DMS53 (cell line): ENCODE measurements around the gene ARL3.
"Not testable (repeated sequence)": the region's sequence is repeated elsewhere in the genome, so short reads cannot be mapped to it uniquely, and the experiment has no call there.

Source experiments
- DNase-seq: peaks from one replicate; lab custom pipeline; 2025; lab: John Stamatoyannopoulos, UW

The ARL3 gene

DNA sequence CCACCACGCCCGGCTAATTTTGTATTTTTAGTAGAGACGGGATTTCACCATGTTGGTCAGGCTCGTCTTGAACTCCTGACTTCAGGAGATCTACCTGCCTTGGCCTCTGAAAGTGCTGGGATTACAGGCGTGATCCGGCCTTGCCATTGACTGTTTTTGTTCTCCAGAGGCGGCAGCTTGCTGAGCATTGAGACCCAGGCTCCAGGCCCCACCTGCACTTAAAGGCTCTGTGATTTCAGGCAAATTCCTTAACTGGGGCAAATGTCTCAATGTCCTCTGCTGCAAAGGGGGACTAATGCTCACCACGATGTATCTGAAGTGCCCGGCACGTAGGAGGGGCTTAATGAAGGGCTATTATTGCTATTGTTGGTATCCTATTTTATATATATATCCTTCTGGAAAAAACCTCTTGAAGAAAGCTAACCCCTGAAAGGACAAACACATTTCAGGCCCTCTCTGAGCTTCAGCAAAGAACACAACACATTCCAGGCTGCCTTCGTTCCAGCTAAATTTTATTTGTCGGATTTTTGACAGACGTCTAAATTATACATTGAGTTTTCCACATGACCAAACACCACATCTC is 40.9 kb downstream of the ARL3 start:
- DNase-seq, result no peak

DNA sequence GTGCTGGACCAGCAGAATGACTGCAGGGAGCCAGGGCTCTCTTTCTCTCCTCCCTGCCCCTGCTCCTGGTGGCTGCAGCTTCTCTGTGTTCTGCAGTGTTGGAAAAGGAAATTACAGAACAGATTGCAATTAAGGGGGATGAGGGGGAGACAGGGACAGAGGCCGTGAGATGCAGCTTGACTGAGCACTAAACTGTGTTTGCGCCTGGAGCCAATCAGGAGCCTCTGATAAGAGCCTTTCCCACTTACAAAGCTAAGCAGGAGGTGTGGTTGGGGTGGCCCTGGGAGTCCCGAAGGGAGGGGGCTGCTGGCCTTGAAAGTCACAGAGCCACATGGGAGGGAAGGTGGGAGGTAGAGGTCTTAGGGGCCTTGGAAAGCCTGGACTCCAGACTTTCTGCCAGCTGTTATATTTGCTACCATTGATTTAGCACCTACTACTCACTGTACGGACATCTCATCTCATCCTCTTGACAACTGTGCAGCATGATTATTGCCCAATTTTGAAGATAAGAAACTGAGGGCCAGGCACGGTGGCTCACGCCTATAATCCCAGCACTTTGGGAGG is 43.2 kb downstream of the ARL3 start:
- no peak for DNase-seq

DNA sequence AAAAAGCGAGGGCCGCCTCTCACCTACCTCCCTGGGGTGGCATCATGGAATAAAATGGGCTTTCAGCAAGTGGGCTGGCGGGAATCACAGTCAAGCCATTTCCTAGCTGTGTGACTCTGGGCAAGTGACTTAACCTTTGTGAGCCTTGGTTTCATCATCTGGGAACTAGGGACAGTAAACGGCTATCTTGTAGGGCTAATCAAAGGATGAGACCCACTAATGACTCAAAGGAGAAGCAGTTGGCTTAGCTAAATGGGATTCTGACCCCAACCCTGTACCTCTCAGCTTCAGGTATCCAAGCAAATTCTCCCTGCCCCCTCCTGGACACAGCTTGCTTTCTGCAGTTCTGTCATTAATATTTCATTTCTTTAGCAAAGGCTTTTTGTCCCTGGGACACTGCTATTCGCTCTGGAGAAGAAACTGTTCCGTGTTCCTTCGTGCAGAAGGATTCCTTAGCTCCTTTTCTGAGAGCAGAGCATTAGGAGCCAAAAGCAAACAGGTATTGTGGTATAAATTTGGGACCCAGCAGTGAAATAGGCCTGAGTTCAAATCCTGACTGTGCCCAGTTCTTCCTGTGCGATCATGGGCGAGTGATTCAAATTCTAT is 44.0 kb downstream of the ARL3 start:
- DNase-seq, result no peak

DNA sequence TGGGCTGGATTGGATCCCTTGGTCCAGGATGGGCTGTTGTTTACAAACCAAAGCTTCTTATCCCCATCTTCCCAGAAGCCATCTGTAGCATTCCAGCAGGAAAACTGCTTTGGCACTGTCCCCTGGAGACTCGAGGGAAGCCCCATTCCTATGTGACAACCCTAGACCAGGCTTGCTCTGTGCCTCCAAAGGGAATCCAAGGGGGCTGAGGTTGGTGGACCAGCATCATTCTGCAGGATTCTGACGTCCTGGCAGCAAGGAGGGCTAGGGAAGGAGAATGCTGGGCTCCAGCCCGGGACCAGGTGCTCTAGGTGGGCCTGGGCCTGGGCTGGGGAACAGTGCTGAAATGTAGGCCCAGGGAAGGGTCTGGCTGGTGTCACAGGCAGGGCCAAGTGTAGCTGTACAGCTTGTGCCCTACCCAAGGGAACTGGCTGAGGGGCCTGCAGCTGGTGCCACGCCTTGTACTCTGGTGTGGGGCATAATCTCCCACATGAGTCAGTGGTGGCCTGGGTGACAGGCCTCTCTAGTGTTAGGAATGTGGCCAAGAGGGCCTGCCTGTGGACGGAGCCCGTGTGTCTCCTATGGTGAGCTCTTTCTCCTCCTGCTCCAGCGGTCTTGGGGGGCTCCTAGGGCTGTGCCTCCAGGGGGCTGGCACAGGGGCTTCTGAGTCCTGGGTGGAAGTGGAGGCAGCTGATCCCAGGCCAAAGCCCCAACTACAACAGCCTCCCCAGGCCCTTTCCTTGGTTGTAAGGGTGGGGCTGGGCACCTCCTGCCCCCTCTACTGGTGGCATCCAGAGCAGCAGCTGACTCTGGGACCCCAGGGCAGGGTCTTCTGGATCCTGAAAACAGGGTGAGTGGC is 44.8 kb downstream of the ARL3 start:
- DNase-seq, result peak; percentile 37

DNA sequence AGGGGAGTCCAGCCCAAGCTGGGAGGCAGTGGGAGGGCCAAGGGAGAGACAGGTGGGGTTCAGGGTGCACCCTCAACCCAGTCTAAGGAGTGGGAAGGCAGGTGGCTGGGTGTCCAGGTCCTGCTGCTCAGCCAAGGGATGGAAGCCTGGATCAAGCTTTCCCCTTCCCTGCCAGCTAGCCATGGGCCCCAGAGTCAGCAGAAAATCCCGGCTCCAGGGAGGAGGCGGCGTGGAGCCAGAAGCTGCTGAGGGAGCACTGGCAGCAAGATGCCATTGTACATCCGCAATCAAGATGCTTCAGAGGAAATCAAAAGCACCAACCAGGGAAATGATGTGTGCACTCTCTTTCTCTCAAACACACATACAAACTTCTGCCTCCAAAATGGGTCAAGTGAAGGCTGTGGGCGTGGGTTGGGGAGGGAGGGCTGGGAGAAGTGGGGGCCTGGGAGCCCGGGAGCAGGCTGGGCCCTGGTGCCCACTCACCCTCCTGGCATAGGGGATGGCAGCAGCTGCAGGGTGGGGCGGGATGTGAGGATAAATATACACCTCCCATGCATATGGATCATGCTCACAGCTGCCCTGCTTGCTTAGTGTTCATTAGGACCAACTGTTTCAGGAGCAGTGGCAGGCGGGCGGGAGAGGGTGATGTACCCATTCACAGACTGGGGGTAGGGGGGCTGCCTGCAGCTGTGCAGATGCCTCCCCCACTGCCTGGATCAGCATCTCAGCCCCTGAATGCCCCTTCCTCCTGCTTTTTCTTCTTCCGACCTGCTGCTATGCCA is 45.7 kb downstream of the ARL3 start:
- DNase-seq, result no peak

DNA sequence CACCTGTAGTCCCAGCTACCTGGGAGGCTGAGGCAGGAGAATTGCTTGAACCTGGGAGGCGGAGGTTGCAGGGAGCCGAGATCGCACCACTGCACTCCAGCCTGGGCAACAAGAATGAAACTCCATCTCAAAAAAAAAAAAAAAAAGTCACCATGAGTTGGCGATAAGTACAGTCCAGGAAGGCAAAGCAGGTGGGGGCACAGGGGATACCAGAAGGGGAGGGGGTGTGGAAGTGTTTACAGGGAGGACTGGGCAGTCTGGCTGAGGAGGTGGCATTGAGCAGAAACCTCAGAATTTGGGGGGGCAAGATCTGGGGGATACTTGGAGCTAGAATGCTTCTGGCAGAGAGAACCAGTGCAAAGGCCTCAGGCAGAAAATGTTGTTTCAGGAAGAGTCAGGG is 46.8 kb downstream of the ARL3 start:
- not testable (repeated sequence) for DNase-seq

DNA sequence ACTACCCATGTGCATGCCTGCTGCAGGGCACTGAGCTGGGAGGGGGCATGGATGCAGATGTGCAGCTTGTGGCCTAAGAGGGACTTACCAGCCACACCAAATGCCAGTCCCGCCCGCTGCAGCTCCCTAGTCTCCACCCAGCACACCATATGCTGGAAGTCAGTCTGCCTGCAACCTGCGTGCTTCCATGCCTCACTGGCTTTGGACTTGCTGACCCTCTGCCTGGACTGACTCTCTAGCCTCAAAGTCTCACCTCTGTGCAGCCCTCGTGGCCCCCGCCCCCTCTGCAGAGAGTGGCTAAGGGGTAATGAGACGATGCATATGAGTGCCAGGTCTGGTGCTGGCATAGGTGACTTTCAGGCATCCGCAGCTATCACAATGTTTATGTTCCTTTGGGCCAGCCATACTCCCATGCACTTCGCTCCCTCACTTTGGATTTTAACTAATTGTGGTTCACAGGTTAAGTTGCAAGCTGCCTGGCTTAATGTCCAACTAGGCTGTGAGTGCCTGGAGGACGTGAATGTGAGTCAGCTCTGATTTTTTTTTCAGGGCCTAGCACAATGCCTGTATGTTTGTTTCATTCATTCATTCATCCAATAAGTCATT is 48.2 kb downstream of the ARL3 start:
- no peak for DNase-seq

DNA sequence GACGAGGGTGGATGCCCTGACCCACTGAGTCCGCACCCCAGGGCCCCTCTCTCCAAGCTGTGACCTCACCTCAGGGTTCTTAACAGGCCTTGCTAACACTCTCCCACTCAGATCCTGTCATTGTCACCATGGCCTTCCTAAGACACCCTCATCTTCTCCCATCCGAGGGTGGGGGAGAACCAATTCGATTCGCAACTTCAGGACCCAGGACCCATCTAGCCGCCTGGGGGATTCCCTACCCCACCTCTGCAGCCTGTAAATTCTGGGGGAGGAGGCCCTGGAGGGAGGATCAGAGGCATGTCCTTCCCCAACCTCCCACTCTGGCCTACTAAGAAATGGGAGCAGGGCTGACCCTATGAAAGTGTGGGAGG is 52.6 kb downstream of the ARL3 start:
- peak; percentile 77 for DNase-seq

DNA sequence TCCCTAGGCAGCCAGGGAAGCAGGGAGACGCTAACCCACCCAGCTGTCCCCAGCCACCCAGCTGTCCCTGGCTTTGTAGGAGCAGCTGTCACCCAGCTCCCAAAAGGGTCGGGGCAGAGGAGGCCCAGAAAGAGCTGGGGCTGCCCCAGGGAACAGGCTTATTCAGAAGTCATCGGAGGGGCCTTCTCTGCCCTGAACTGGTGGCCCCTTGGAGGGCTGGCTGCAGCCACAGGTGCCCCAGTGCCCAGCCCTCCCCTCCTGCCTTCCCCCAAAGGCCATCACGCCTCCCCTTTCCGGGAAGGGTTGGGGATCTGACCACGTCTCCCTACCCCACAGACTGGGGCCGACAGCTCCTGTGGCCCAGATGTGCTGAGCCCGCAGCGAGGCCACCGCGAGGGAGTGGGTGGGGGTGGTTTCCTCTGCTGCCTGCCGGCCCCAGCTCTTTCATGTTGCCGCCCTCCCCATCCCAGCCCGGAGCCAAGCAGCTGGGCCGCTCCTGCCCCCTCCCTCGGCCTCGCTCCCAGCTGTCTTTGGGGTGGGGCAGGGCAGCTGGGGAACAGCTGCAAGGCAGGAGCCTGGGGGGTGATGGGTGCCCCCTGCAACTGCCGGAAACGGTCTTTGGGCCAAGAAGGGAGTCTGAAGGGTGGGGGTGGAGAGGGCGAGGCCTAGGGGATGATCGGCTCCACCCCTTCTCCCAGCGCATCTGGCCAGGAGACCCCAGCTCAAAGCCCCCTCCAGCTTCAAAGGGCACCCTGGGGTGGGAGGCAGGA is 53.1 kb downstream of the ARL3 start:
- peak; percentile 94 for DNase-seq

DNA sequence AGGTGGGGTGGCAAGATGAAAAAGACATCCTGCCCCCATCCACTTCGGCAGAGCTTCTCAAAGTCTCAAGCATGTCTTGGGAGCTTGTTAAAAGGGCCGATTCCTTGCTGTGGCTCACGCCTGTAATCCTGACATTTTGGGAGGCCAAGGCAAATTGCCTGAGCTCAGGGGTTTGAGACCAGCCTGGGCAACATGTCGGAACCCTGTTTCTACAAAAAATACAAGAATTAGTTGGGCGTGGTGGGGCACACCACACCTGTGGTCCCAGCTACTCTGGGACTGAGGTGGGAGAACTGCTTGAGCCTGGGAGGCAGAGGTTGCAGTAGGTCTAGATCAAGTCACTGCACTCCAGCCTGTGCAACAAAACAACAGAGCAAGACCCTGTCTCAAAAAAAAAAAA is 55.4 kb downstream of the ARL3 start:
- no peak for DNase-seq

DNA sequence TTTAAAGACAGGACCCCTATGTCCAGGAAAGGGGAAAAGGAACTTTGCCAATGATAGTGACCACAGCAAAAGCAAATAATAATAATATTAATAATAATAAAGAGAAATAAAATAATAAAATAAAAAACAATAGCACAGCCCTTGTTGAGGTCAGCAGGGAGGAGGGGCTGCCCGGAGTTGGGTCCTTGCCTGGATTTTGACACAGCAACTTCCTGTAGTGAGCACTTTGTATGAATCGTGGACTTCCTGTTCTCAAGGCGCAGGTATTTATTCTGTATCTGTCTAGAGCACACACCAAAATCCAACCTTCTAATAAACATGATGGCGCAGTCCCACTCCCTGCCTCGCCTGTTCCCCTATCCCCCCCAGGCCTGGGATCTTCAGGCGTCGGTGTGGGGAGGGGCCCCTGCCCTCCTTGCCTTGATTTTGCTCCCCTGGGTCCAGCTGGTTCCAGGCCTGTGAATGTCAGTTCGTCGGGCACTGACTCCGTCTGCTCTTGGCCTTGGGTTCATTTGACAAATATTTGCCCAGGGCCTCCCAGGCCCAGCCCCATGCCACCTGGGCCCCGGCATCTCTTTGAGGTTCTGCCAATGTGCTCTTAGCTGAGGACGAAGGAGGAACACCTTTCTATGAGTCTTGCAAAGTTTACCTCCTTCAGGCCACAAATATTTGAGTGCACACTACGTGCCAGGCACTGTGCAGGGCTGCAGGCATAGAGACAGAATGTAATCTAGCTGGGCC is 56.0 kb downstream of the ARL3 start:
- DNase-seq, result peak; percentile 89

DNA sequence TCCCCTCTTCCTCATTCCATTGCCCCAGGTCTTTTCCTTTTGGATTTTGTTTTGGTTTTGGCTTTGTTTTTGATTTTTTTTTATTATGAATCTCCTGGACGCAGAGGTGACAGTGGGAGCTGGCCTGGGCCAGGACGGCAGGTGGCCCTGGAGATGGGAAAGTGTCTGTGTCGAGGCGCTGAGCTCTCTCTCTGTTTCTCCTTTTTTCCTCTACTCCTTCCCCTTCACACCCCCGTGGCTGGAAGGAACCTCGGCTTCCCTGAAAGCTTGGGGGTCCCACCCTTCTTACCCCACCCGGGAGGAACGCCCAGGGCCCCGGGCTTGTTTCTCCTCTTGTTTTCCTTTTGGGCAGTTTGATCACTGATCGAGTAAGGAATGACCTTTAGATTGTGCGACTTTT is 56.7 kb downstream of the ARL3 start:
- no peak for DNase-seq

DNA sequence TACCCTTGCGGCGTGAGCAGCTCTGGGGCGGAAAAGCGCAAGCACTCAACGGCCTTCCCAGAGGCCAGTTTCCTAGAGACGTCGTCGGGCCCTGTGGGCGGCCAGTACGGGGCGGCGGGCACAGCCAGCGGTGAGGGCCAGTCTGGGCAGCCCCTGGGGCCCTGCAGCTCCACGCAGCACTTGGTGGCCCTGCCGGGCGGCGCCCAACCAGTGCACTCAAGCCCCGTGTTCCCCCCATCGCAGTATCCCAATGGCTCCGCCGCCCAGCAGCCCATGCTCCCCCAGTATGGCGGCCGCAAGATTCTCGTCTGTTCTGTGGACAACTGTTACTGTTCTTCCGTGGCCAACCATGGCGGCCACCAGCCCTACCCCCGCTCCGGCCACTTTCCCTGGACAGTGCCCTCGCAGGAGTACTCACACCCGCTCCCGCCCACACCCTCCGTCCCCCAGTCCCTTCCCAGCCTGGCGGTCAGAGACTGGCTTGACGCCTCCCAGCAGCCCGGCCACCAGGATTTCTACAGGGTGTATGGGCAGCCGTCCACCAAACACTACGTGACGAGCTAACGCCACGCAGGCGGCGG is 57.3 kb downstream of the ARL3 start:
- DNase-seq, result no peak

DNA sequence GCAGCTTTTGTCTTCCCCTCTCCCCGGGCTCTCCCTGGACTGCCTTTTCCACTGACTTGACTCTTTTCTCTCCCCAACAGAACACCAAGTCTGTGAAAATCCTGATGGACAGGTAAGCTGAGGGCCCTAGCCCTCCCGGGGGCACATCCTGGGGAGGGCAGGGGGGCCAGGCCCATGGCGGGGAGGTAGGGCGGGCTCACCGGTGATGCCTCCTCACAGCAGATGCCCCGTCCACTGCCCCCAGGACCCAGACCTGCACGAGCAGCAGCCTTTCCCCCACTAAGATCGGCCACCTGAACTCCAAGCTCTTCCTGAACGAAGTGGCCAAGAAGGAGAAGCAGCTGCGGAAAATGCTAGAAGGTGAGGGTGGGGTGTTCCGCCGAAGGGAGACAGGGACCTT is 58.2 kb downstream of the ARL3 start:
- DNase-seq, result no peak

DNA sequence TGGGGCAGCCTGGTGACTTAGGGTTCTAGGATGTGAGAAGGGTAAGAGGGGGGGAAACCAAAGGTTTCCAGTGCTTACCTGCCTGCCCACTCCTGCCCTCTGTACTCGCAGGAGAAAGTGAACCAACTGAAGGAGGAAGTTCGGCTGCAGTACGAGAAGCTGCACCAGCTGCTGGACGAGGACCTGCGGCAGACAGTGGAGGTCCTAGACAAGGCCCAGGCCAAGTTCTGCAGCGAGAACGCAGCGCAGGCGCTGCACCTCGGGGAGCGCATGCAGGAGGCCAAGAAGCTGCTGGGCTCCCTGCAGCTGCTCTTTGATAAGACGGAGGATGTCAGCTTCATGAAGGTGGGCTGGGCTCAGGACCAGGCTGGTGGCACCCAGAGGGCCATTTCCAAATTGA is 59.2 kb downstream of the ARL3 start:
- DNase-seq, result no peak

DNA sequence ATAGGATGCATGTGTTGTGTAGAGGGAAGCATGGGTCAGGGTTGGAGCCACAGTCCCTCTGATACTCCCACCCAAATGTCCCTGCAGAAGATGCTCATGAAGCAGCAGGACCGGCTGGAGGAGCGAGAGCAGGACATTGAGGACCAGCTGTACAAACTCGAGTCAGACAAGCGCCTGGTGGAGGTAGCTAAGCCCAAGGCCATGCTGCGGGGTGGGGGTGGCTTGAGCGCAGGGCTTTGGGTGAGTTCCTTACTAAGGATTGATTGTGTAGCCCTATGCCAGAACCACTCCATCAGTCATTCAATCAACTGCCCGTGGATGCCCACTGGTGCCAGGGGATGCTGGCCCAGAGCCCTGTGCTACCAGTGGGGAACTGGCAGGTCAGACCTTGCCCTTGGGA is 59.6 kb downstream of the ARL3 start:
- DNase-seq, result no peak

DNA sequence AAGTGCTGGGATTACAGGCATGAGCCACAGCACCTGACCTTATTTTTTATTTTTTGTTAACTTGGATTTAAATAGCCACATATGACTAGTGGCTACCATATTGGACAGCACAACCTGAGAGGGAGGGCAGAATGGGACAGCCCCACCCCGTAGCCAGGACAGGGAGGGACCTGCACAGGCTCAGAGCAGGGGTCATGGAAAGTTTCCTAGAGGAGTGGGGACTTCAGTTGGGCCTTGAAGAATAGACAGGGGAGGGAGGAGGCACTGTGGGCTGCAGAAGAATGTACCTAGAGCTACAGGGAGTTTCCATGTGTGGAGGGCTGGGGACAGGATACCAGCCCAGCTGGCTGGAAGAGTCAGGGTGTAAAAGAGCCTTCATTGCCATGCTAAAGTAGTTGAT is 61.1 kb downstream of the ARL3 start:
- no peak for DNase-seq

DNA sequence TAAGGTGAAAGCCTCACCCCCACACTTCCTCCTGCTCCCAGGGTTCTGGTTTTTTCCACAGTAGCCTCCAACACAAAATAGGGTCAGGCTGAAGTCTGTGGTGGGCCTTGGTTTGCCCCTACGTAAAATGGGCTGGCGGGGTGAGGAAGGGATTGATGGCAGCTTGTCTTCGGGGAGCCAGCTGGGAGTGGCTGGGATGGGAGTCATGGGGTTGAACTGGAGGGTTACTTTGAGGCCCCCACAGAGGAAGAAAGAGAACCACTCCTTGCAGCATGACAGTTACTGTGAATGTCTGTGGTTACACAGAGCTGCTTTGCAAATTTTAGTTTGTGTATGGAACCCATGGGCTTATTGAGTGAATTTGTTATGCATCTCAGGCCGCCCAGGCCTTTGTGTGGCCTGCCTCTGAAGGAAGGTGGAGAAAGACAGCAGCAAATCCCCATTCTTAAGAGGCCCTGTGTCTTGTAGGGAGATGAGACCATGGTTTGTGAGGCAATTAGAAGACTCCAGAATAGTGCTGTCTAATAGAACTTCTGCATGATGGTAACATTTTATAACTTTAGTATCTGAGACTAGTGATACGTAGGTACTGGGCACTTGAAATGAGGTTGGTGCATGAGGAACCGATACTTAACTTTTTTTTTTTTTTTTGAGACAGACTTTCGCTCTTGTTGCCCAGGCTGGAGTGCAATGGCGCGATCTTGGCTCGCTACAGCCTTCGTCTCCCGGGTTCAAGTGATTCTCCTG is 61.9 kb downstream of the ARL3 start:
- no peak for DNase-seq

DNA sequence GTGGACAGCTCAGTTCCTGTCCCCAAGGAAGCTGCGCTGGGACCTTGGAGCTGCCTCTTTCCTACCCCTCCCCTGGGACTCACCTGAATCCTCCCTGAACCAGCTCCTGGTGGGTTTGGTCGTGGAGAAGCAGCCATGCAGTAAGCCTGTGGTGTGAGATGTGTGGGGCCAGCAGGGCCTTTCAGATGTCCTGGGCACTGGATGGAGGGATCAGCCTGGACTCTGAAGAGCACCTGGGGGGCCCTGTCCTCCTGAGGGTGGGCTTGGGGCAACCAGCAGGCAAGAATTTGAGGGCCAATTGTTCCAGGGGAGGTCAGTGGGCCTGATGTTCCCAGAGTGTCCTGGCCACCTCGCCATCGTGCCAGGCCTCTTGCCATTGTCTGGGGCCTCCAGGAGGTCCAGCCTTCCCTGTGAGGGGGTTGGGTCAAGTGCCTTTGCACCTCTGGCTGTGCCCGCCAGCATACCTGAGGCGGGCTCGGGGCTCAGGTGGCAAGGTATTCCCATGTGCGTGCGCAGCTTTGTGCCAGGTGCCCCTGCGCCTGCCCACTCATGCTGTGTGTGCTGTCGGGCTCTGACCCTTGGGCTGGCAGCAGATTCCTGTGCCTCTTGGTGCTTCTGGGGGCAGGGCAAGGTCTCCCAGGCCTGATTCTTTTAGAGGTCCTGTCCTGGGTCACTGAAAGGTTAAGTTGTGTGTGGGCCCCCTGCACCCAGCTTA is 62.6 kb downstream of the ARL3 start:
- no peak for DNase-seq
